HG03139 (cell line): ENCODE data around the gene COMMD9.

ENCODE experiments used
- ATAC-seq: cut with Tn5 transposase; IDR thresholded peaks from one replicate; pipeline ENCODE4 v1.9.1; 2021; ENCODE audit not compliant: unreplicated experiment

The COMMD9 gene

DNA sequence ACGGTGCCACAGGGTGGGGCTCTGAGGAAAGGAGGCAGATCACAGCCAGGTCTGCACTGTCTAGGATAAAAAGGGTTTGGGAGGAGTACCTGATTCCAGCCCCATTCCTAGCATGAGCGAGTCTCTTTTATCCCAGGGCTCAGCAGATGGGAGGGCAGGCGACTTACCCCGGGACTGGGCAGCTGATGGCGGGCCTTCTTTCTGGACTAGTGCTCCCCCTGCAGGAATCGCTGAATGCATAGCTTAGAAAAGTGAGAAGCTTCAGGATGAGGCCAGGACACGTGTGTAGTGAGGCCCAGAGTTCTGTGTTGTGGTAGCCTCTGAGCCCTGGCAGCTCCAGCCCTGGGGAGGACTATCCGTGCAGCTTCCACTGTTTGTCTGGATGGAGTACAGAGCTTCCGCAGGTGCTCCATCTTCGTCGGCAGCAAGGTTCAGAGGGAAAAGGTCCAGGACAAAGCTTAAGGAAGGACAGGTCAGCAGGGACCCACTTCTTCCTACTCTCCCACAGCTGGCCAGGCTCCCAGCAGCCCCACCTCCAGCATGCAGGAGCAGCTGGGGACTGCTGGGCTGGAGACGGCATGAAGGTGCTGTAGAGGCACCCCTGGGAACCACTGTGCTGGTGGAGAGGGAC, 30.4 kb downstream of the COMMD9 start:
- ATAC-seq = no peak

DNA sequence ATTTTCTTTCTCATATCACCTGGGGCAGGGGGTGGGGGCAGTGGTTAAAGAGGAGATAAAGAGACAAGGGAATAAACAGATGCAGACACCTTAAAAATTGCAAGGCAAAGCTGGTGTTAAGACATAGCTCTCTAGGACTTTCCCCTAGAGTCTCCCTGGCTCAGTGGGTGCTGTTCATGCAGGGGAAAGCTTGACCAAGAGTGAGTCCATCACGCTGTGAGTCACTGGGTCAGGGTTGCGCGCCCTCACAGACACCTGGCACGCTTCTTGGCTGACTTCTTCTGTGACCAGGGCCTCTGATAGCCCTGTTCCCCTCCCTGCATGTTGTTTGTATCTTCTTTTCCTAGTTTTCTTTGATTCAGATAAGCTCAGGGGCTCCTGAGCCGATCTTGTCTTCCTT, 31.9 kb downstream of the COMMD9 start:
- no peak for ATAC-seq

DNA sequence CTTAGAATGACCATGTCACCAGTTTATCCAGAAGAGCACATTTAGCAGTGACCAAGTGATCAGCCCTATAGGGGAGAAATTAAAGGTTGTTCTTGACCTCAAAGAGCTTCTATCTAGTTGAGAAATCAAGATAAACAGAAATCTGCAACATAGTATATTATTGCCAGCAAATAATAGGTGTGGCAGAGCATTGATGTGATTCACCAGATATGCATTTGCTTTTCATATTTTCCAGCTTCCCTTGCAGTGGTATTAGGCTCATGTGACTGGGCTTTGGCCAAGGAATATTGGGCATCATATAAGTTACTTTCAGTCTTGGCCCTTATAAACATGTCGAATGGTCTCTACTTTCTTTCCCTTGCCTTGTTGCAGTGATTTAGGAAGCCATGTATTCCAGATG, 34.5 kb downstream of the COMMD9 start:
- ATAC-seq = no peak

DNA sequence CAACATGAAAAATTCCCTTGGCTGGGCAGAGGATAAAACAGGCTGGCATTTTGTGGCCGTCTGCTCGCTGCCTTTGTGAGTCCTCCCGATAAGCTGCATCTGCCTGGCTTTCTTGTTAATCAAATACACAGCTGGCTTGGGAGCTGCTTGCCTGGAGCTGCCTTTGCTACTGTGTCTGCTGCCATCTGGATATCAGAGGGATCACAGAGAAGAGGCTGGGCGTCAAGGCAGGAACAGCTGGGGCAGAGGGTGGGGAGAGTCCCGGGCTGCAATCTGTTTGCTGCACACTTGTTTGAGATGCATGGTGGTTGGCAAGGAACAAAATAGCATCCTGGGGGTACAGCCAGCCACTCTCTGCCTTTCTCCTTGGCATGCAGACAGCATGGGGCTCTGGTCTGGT, 36.0 kb downstream of the COMMD9 start:
- no peak for ATAC-seq

DNA sequence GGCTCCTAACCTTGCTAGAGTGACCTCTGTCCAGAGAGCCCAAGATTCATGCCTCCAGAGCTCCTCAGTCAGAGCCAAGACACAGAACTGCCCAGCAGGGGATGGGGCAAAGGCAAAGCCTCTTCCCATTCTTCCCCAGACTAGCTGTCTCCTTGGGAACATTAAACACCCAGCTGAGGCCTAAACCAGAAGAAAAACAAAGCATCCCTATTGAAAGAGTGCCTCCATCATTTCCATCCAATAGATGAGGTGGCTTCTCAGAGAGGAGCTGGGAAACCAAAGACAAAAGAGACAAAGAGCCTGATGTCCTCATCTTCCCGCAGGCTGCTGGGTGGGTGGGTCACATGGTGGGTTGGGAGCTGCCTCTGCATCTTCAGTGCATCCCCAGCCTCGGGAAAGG, 37.4 kb downstream of the COMMD9 start:
- ATAC-seq = no peak

DNA sequence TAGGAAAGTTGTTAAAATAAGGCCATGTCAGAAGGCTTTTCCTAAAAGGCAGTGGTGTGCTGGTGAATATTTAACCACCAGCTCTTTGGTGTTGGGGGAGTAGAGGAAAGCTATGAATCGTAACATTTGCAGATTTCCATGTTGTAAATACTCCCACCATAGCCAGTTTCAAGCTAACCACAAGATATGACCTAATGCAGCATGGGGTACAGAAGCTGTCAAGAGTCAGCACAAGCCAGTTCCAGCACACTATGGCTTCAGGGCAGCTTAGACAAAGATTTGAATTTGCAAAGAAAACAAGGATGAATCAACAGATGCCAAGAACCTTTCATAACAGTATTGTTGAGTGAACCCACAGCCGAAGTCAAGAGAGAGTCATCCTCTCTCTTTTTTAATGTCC, 40.0 kb downstream of the COMMD9 start:
- ATAC-seq = no peak

DNA sequence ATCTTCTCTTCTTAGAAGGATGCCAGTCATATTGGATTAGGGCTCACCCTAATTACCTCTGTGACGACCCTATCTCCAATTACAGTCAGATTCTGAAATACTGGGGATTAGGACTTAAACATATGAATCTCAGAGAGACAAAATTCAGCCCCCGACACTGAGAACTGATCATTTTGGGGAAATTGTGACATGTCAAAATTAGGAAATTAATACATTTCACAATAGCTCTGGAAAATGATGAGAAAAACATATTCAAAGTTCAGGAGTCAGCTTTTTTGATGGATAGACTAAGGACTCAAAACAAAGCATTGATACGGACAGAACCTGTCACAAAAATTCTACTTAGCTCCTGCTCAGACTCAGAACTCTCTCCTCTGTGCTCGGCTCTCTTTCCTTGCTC, 40.8 kb downstream of the COMMD9 start:
- ATAC-seq = no peak

DNA sequence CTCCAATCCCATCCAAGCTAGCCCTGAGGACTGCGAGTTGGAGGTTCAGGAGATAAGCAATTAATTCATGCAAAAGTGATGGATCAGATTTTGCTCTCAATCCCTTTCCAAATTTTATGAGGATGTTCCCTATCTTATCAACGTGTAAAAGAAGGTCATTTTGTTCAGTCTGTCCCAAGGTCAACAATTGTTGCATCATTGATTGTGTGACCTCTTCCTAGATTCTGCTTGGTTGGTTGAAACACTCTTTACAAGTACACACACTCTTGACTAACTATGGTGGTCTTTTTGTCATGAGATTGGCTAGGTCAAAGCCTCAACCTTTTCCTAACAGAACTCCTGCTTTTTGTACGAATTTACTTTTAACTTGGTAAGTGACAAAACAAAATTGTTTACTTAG, 41.7 kb downstream of the COMMD9 start:
- no peak for ATAC-seq

DNA sequence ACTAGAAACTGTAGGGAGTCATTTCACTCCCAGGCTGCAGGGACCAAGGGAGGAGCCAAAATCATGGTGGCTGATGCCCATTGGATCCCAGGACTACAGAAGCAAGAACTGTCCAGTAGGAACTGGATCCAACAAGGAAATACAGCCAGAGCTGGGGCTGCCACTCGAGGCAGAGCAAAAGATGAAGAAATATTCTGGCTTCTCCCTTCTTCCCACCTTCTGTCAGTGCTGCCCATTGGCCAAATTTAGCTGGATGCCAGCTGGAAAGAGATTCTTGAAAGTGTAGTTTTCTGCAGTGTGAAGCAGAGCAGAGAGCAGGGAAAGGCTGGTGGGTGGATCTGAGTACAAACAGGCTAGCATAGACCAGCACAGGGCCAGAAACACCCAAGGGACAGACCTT, 45.6 kb downstream of the COMMD9 start:
- ATAC-seq = no peak

DNA sequence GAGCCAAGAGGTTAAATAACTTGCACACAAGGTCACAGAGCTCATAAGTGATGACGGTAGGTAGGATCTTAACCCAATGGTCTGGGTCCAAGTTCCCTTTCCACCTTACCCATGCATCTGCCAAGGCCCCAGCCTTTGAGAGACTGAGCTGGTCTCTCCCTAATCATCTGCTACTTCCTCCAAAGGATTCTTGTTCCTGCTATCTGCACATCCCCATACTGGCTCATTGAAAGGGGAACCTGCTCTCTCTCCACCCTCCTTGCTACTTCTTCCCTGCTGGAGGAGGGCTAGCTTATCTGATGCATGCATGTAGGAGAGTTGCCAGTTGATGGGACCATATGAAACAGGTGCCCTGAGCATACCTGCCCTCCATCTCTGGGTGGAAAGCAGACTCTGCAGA, 47.7 kb downstream of the COMMD9 start:
- ATAC-seq = no peak

DNA sequence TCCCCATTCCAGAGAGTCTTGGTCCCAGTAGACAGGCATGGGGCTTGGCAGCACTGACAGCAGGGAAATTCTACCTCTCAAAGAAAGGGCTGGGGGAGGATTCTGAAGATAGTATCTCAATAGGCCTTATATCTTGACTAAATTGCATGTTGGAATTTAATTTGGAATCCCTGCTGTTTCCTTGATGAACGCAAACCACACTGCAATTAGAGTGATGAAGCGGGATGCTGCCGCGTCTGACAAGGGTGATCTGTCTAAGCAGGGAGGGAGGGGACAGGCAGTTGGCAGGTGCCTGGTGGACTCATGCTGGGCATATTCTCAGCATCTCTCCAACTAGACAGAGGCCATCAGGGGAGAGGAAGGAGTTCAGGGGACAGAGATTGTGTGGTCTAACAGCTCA, 48.4 kb downstream of the COMMD9 start:
- no peak for ATAC-seq

DNA sequence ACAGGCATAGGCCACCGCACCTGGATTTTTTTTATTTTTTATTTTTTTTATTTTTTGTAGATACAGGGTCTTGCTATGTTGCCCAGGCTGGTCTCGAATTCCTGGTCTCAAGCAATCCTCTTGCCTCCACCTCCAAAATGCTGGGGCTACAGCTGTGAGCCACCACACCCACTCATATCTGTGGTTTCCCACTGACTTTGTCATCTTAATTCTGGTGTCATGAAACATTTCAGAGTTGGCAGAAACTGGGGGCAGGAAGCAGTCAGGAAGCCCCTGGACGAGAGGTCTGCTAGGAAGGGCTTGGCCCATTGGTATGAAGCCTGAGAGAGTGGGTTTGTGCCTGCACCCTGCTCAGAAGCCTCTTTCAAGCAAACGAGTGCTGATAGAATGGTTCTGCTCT, 49.1 kb downstream of the COMMD9 start:
- no peak for ATAC-seq

DNA sequence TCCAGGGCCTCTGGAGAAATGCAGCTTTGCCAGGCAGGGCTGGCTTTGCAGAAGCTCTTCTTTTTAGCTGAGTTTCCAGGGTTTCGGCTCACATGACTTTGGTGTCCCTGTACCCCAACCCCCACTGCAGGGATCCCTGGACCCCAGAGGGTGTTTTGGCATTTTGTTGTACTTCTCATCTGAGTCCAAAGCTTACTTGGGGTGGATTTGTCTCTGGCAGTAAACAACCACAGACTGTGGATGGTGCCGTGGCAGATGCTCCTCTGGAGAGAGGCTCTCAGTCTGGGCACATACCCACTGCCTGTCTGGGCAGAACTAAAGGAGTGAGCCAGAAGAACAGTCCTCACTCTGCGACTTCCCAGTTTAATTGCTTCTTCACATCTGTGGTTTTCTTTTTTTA, 49.6 kb downstream of the COMMD9 start:
- ATAC-seq = no peak

DNA sequence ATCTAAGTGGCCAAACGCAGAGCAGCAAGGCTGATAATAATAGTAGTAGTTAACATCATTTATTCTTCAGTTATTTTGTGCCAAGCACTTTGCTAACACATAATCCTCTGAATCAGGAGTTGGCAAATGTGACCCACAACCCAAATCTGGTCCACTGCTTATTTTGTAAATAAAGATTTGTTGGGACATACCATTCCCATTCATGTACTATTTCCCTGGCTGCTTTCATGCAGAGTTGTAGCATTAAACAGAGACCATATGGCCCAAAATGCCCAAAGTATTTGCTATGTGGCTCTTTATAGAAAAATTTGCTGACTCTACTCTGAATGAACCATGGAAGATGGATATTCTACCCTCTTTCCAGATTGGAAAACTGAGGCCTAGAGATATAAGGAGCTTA, 50.3 kb downstream of the COMMD9 start:
- ATAC-seq = no peak

DNA sequence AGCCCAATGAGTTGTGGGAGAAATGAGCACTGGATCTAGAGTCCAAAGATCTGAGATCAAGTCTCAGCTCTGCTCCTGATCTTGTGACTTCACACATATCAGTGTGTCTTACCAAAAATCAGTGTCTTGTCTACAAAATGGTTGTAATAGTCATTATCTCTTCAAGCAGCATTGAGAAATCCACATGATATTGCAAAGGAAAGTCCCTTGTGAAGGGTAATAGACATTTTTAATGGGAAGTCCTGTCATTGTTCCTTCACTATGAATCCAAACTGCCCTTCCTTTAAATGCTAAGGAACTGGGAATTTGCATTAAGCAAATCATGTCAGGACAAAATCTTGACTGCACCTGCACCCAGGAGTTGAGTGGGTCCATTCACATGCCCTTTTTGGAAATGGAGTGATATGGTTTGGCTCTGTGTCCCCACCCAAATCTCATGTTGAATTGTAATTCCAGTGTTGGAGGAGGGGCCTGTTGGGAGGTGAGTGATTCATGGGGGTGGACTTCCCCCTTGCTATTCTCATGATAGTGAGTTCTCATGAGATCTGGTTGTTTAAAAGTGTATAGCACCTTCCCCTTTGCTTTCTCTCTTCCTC, 51.1 kb downstream of the COMMD9 start:
- no peak for ATAC-seq

DNA sequence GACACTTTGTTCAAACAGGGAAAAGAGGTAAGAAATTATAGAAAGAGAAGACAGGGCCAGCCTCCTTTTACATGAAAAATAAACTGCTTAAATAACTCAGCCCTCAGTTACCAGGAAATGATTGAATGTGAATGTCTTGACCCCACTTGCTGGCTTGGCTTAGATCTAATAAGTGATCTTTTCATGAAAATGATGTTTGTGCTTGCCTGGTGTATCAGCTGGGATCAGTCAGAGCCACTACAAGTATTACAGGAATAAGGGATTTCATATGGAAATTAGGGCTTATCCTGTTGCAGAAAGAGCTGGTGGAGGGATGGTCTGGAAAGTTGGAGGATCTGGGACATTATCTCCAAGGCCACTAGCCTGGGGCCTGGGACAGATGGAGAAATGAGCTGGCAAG, 51.8 kb downstream of the COMMD9 start:
- ATAC-seq = no peak

DNA sequence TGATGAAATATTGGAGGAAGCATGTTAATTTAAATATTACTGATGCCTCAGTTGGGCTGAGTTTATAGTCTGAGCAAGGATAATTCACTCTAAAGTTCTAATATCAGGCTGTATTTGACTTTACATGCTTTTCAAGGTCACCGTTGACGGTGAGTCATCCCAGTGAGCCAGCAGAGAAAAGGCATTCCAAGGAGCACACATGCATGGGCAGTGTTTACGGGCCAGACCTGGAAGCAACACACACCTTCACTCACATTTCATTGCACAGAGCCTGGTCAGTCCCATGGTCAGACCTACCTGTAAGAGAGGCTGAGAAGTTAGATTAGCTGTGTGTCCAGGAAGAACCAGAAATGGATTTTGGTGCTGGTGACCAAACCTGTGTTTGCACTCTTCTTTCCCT, 53.5 kb downstream of the COMMD9 start:
- ATAC-seq = no peak

DNA sequence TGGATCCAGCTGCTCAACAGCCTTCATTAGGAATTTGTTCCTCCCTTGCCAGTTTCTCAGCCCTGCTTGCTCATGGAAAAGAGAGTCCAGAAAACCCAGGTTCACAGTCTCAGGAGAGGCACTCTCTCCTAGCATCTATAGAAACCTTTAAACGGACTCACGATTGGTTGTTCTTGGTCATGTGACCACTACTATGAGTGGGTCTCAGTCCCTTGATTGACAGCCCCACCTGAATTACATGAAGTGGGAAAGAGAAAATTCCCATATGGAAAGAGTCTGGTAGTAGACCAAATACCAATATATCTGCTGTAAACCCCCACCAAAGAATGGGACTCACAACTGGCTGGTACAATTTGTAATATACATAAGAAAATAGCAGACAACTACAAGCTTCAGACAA, 54.4 kb downstream of the COMMD9 start:
- no peak for ATAC-seq

DNA sequence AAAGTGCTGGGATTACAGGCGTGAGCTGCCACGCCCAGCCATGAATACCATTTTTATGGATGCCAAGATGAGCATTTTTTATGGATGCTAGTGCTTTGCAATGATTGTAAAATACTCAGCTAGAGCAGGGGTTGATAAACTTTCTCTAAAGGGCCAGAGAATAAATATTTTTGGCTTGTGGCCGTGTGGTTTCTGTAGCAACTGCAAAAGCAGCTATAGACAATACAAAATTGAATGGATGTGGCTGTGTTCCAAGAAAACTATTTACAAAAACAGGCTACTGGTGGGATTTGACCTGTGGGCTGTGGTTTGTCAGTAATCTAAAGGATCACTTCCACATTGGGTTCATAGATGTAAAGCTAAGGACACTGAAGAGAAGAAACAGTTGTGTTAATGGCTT, 56.0 kb downstream of the COMMD9 start:
- no peak for ATAC-seq

DNA sequence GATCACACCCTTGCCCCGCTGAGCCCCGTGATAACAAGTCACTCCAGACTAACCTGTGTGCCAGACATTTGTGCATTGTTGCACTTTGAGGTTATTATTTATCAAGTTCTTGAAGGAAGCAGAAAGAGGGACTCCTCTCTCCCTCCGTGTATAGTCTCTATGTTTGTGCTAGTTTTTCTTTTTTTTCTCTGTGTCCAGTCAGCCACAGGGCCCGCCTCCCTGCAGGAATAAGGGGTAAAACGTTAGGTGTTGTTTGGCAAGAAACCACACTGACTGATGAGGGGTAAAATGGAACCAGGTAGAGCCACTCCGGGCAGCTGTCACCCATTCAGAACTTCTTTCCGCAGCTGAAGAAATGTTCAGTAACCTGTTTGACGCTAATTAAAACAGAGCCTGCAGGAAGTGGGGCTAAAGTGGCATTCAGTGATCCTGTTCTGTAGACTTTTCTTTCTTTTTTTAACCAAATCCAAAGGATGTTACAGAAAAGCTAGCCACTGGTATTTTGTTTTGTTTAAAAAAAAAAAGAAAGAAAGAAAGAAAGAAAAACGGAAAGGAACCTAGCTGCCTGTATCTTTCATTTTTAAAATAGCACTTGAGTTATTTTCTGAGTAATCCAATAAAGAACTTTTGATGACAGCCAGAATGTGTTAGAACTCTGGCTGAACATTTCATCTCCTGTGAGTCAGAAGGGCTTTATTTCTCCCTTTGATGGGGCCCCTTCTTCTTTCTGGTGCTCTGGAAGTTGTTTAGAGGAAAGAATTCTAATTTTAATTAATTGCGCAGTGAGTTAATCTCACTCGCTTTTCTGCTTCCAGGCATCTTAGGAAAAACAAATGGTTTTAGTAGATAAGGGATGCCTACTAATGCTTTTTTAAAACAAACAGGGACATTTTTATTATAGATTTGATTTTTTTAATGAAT, 58.2 kb downstream of the COMMD9 start:
- ATAC-seq = no peak

DNA sequence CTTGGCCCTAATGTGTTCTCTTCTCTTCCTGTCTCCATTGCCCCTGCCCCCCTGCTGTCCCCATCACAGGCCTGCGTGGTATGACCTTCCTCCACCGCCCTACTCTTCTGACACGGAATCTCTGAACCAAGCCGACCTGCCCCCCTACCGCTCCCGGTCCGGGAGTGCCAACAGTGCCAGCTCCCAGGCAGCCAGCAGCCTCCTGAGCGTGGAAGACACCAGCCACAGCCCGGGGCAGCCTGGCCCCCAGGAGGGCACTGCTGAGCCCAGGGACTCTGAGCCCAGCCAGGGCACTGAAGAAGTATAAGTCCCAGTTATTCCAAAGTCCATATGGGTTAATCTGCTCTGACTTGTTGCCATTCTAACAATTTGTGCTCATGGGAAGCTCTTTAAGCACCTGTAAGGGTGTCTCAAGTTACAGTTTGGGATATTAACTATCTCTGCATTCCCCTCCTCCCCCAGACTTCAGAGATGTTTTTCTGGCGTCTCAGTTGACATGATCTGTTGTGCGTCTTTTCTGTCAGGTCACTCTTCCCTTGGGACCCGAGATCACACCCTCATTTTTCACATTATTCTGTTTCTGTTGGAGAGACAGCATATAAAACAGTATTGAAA, 60.0 kb downstream of the COMMD9 start:
- no peak for ATAC-seq

DNA sequence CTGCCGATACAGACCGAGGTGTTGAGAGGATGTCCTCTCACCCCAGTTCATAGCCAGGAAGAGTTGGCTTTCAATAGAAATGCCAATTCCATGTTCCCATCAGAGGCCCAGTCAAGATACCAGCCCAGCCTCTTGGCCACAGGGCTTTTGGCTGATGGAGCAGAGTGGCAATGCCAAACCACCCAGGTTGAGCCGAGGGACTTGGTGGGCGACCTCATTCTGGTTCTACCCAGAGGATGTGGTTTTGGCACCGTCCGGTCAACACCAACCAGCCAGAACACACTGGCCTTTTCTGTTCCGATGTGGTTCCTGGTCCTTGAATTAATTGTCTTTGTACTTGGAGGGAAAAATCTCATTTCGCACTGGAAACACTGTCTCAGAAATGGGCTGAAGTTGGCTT, 60.5 kb downstream of the COMMD9 start:
- ATAC-seq = no peak
